Measurements from ENCODE around the gene RPTN.

The RPTN gene

GRCh38 chr1:152107031-152107983 lies 51.7 kb downstream of the RPTN start:
- H3K27ac ChIP-seq (ENCODE audit: low read depth, low read length) = no peak overlapping the region
- peaks cover 47 to 77% of the 10 kb centered on the region in 2 donors for H3K27me3 ChIP-seq (ENCODE audit: control insufficient read depth in 1 of 2, insufficient read depth in 2 of 2, low read length in 2 of 2)
- no peak overlapping the region for H3K9ac ChIP-seq (ENCODE audit: low read depth in 1 of 2, low read length in 2 of 2)
- peaks cover 12 to 14% of the 10 kb centered on the region in 2 donors for H3K9me3 ChIP-seq (ENCODE audit: control insufficient read depth in 1 of 2, low read length in 2 of 2)
- no peak overlapping the region for H3K4me3 ChIP-seq (ENCODE audit: low read depth in 1 of 2, low read length in 2 of 2)
- no peaks in the 10 kb centered on the region for H3K36me3 ChIP-seq (ENCODE audit: control insufficient read depth in 1 of 2, insufficient read depth in 2 of 2, low read length in 2 of 2)
- H3K4me1 ChIP-seq (ENCODE audit: control insufficient read depth in 1 of 2, insufficient read depth in 2 of 2, low read length in 2 of 2) = peaks cover 12 to 25% of the 10 kb centered on the region in 2 donors

- Histone ChIP-seq H3K27me3 (ENCODE audit: control insufficient read depth in 1 of 2, insufficient read depth in 2 of 2, low read length in 2 of 2) (peaks cover 34 to 58% of the 10 kb centered on the region in 2 donors), H3K4me3 (ENCODE audit: low read depth in 1 of 2, low read length in 2 of 2) (no peak overlapping the region), H3K36me3 (ENCODE audit: control insufficient read depth in 1 of 2, insufficient read depth in 2 of 2, low read length in 2 of 2) (no peaks in the 10 kb centered on the region), H3K9me3 (ENCODE audit: control insufficient read depth in 1 of 2, low read length in 2 of 2) (peaks cover 12 to 14% of the 10 kb centered on the region in 2 donors), H3K4me1 (ENCODE audit: control insufficient read depth in 1 of 2, insufficient read depth in 2 of 2, low read length in 2 of 2) (peaks cover 0 to 2% of the 10 kb centered on the region in 2 donors), H3K27ac (ENCODE audit: low read depth, low read length) (no peak overlapping the region), H3K9ac (ENCODE audit: low read depth in 1 of 2, low read length in 2 of 2) (no peak overlapping the region)
Observed at GRCh38 chr1:152104854-152105253, 54.2 kb downstream of the RPTN start.

Data from duodenal mucosa (tissue), 2 donors.